Ovary (tissue), 9 donors: ENCODE results near the gene THSD4. TPM values are rescaled to one million over a fixed set of nuclear protein-coding genes. Genes with fewer than 3 reads are reported as not detected.

Experiments
- DNase-seq, 5 donors: peaks; one replicate each; pipeline ENCODE4 v3.0.0-alpha.2; 2019 to 2020
- H3K27ac ChIP-seq, 2 donors: fragments of 200-600 bp; one replicate each; pipeline versions ENCODE4 v1.5.1 to v1.8.0; 2019 to 2022
- H3K27me3 ChIP-seq: fragments of 200-600 bp; one replicate; pipeline ENCODE4 v1.8.0; 2022
- H3K36me3 ChIP-seq: fragments of 200-600 bp; sonication (generic); one replicate; pipeline ENCODE4 v1.5.1; 2019
- H3K4me1 ChIP-seq: one replicate; pipeline ENCODE4 v1.8.1; 2013; ENCODE audit warnings: mild to moderate bottlenecking, moderate library complexity; ENCODE audit not compliant: insufficient read depth
- H3K4me3 ChIP-seq: fragments of 200-600 bp; sonication (generic); one replicate; pipeline ENCODE4 v1.5.1; 2017
- H3K9me3 ChIP-seq, 2 donors: fragments of 200-600 bp in 1 of 2; sonication (generic) in 1 of 2; one replicate each; pipeline versions ENCODE4 v1.5.1 to v1.8.1; 2013 to 2019; ENCODE audit warnings: mild to moderate bottlenecking in 1 of 2, moderate library complexity in 1 of 2
- EP300 ChIP-seq: sonication (generic); formaldehyde crosslinking; IDR thresholded peaks from one replicate; pipeline ENCODE4 v1.6.1; 2017; ENCODE audit warnings: antibody characterized with exemption
- POLR2A ChIP-seq: fragments of 450-650 bp; IDR thresholded peaks from one replicate; pipeline ENCODE4 v1.6.1; 2017; ENCODE audit warnings: antibody characterized with exemption, mild to moderate bottlenecking, moderate library complexity
- WGBS, 3 donors: extraction: QIAGEN DNeasy Blood & Tissue Kit in 1 of 3; methylation state at CpG; one replicate each; pipeline versions ENCODE4 v1.1.5 to v1.1.7; 2013 to 2017; 5-methylcytosine and 5-hydroxymethylcytosine counted together
- intact Hi-C, 4 donors: fragments of 100-400 bp; cut with DNase I; formaldehyde crosslinking; loops; one replicate each; pipeline versions ENCODE4 v1.11.0 to v1.15.1; 2022 to 2023
- polyA plus RNA-seq, 2 donors: library from polyadenylated mRNA; stranded (reverse); fragments of 200-250 nt in 1 of 2; fragments of 350-450 nt in 1 of 2; fragmentation: Illumina TruSeq in 1 of 2; extraction: RNeasy Lipid Tissue Mini Kit (QIAGEN cat#74804) in 1 of 2; gene quantifications; one replicate each; pipeline ENCODE4 v1.2.3, GENCODE V29; 2013 to 2014
- total RNA-seq, 7 donors: library from RNA; depleted of rRNA in 2 of 7; stranded (reverse); fragments of >200 nt in 2 of 7; fragmentation: NEBNext Ultra II Directional in 3 of 7; extraction: Animal tissue kit (Norgen Biotek cat#: 25700) in 3 of 7; gene quantifications; one replicate each; pipeline versions ENCODE4 v1.1.0 to v1.2.4, GENCODE V29; 2016 to 2023
- TF ChIP-seq, protein P1 (sequence below), 3 donors: fragments of 450-650 bp in 2 of 3; fragments of 200-600 bp in 1 of 3; IDR thresholded peaks; one replicate each; pipeline versions ENCODE4 v1.5.1 to v1.8.0; 2016 to 2022; ENCODE audit warnings: antibody characterized with exemption in 3 of 3, mild to moderate bottlenecking in 1 of 3
- donor health status: DM: no; HTN: no; CAD: no; lungs with moderate emphysema.
- donor health status: DM: no; HTN: no; CAD: no.
- donor health status: Bipolar disorder and iron deficiency.
- donor health status: DM: yes; HTN: yes; CAD: no.
- donor health status: DM: no; HTN: no; CAD: no.
- donor health status: DM: yes; HTN: yes; CAD: no.

The THSD4 gene
- total and polyA plus RNA-seq, 9 donors = 3.2 to 53.4 (median 13.5) TPM

DNA sequence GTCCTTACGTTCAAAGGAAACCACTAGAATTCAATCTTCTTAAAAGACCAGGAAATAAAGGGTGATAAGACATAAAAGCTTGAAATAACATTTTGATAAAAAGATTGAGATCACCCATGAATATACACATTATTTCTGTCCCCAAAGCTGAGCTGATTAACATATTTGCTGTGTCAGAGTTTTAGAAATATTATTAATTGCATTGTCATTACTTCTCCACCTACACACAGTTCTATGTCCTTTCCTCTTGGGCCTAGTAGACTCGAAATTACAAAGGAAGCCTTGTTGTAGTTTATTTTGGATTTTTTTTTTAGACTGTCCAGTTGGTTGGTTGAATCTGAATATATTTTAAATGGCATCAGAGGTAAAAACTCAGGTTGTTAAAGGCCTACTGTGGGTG, 614.0 kb downstream of the THSD4 start:
- H3K27me3 ChIP-seq = no peaks in the 10 kb centered on the region
- TF ChIP-seq EP300 = no peak
- TF ChIP-seq, protein P1, sequence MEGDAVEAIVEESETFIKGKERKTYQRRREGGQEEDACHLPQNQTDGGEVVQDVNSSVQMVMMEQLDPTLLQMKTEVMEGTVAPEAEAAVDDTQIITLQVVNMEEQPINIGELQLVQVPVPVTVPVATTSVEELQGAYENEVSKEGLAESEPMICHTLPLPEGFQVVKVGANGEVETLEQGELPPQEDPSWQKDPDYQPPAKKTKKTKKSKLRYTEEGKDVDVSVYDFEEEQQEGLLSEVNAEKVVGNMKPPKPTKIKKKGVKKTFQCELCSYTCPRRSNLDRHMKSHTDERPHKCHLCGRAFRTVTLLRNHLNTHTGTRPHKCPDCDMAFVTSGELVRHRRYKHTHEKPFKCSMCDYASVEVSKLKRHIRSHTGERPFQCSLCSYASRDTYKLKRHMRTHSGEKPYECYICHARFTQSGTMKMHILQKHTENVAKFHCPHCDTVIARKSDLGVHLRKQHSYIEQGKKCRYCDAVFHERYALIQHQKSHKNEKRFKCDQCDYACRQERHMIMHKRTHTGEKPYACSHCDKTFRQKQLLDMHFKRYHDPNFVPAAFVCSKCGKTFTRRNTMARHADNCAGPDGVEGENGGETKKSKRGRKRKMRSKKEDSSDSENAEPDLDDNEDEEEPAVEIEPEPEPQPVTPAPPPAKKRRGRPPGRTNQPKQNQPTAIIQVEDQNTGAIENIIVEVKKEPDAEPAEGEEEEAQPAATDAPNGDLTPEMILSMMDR (IDR thresholded peaks at IDR 0.05) = no peak
- no peak for TF ChIP-seq POLR2A
- H3K9me3 ChIP-seq = no peaks in the 10 kb centered on the region
- 68 to 79% (median 76%) methylated on average over 2 of the region's 2 CpGs for WGBS, 3 donors
- no peaks in the 10 kb centered on the region for H3K4me1 ChIP-seq
- H3K27ac ChIP-seq = no peak overlapping the region
- no peak for DNase-seq
- no peaks in the 10 kb centered on the region for H3K36me3 ChIP-seq
- intact Hi-C loops = no loop called here
- no peak overlapping the region for H3K4me3 ChIP-seq

GRCh38 chr15:71730277-71731144, 615.2 kb downstream of the THSD4 start:
- Histone ChIP-seq H3K36me3 (no peaks in the 10 kb centered on the region), H3K27me3 (no peaks in the 10 kb centered on the region), H3K27ac (no peak overlapping the region), H3K4me3 (no peak overlapping the region), H3K9me3 (no peaks in the 10 kb centered on the region), H3K4me1 (no peaks in the 10 kb centered on the region)
- DNase-seq = peak in 1 of 5 donors; percentile 42
- WGBS, 3 donors = 41 to 42% (median 42%) methylated on average over 15 of the region's 15 CpGs
- TF ChIP-seq POLR2A = no peak
- TF ChIP-seq, protein P1 (IDR thresholded peaks at IDR 0.05) = peak in 2 of 3 donors; percentile 24 to 57
- TF ChIP-seq EP300 = no peak
- intact Hi-C loops = loop anchor here in 3 of 4 donors (5.0 to 10.0 kb wide), 2 partner anchors 276 to 278 kb away; no protein-coding TSS in a partner anchor

GRCh38 chr15:71732636-71733035, 617.4 kb downstream of the THSD4 start:
- no peaks in the 10 kb centered on the region for H3K4me1 ChIP-seq
- no peak for DNase-seq
- no peak overlapping the region for H3K4me3 ChIP-seq
- H3K36me3 ChIP-seq = no peaks in the 10 kb centered on the region
- no peaks in the 10 kb centered on the region for H3K9me3 ChIP-seq
- TF ChIP-seq, protein P1 (IDR thresholded peaks at IDR 0.05) = no peak
- no peak for TF ChIP-seq EP300
- no peak for TF ChIP-seq POLR2A
- intact Hi-C loops = loop anchor here in 3 of 4 donors (5.0 to 10.0 kb wide), 2 partner anchors 278 to 280 kb away; no protein-coding TSS in a partner anchor
- H3K27ac ChIP-seq = no peak overlapping the region
- 73 to 75% (median 74%) methylated on average over 2 of the region's 2 CpGs for WGBS, 3 donors
- no peaks in the 10 kb centered on the region for H3K27me3 ChIP-seq

- Histone ChIP-seq H3K4me3 (no peak overlapping the region), H3K27ac (no peak overlapping the region), H3K27me3 (no peaks in the 10 kb centered on the region), H3K36me3 (no peaks in the 10 kb centered on the region), H3K9me3 (no peaks in the 10 kb centered on the region), H3K4me1 (no peaks in the 10 kb centered on the region)
- TF ChIP-seq EP300 = no peak
- TF ChIP-seq, protein P1 (IDR thresholded peaks at IDR 0.05) = no peak
- no peak for TF ChIP-seq POLR2A
- DNase-seq = no peak
- 96 to 97% (median 97%) methylated on average over 1 of the region's 1 CpG for WGBS, 3 donors
- intact Hi-C loops = loop anchor here in 3 of 4 donors (5.0 to 10.0 kb wide), 2 partner anchors 278 to 281 kb away; no protein-coding TSS in a partner anchor
Observed at GRCh38 chr15:71733122-71733521, 617.9 kb downstream of the THSD4 start.
